ENCODE data around the gene MYCN. TPM values are rescaled to one million over a fixed set of nuclear protein-coding genes. Genes with fewer than 3 reads are reported as not detected.

MYCN gene
- polyA plus RNA-seq, 3 donors, result not detected

DNA sequence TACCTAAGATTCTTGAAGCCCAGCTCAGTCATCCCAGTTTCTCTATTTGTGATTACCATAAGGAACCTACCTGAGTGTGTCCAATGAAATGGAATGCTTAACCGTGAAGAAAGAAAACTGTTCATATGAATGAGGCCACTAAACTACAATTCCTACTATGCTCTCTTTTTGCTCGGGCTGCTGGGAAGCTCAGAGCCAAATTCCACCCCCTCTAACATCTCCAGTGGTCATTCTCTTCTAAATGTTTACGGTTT is 8.3 kb downstream of the MYCN start:
- no peak for DNase-seq
- H3K9me3 Mint-ChIP-seq, result peaks cover 0 to 2% (median 0%) of the 10 kb centered on the region in 7 donors
- H3K4me1 Mint-ChIP-seq, result peaks cover 6% of the 10 kb centered on the region
- WGBS (ENCODE audit: insufficient coverage), result 100% methylated on average over 1 of the region's 3 CpGs
- no peak overlapping the region for H3K27ac Mint-ChIP-seq
- peaks cover 11 to 16% of the 10 kb centered on the region in 2 donors for H3K27me3 ChIP-seq (ENCODE audit: control insufficient read depth in 2 of 2, insufficient read depth in 2 of 2, low read length in 2 of 2)
- H2AFZ ChIP-seq (ENCODE audit: insufficient read depth, low read depth, low read length, poor library complexity, severe bottlenecking), result no peak overlapping the region
- H3K79me2 ChIP-seq (ENCODE audit: insufficient read depth, low read length), result no peaks in the 10 kb centered on the region
- no peak overlapping the region for H3K9ac ChIP-seq (ENCODE audit: insufficient read depth, low read length, poor library complexity, severe bottlenecking)
- H3K36me3 ChIP-seq (replicated peaks in 1 of 2; ENCODE audit: control insufficient read depth in 1 of 2, insufficient read depth in 2 of 2, low read length in 2 of 2), result no peaks in the 10 kb centered on the region
- H3K27ac ChIP-seq (ENCODE audit: low read depth in 1 of 2, low read length in 2 of 2), result no peak overlapping the region
- no peak overlapping the region for H3K4me3 Mint-ChIP-seq
- H3K36me3 Mint-ChIP-seq, result no peaks in the 10 kb centered on the region
- H3K9me3 ChIP-seq (replicated peaks in 1 of 2; ENCODE audit: control insufficient read depth in 1 of 2, insufficient read depth in 1 of 2, low read length in 2 of 2), result peaks cover 0 to 3% of the 10 kb centered on the region in 2 donors
- no peak for TF ChIP-seq CTCF (IDR thresholded peaks at IDR 0.05)
- H3K4me3 ChIP-seq (replicated peaks in 1 of 3; ENCODE audit: low read depth in 2 of 3, low read length in 3 of 3), result no peak overlapping the region
- no peak overlapping the region for H3K4me2 ChIP-seq (replicated peaks; ENCODE audit: extremely low read depth, low read length, poor library complexity, severe bottlenecking)
- intact Hi-C loops (cut with micrococcal nuclease), result no loop called here
- peaks cover 22 to 29% (median 24%) of the 10 kb centered on the region in 3 donors for H3K27me3 Mint-ChIP-seq (ENCODE audit: low read depth in 3 of 3)
- H3K4me1 ChIP-seq (ENCODE audit: control insufficient read depth in 1 of 2, insufficient read depth in 2 of 2, low read length in 2 of 2), result no peaks in the 10 kb centered on the region
- H4K20me1 ChIP-seq (ENCODE audit: insufficient read depth, low read length), result no peaks in the 10 kb centered on the region

- 90% methylated on average over 6 of the region's 6 CpGs for WGBS (ENCODE audit: insufficient coverage)
- no peaks in the 10 kb centered on the region for H4K20me1 ChIP-seq (ENCODE audit: insufficient read depth, low read length)
- peaks cover 0 to 2% (median 0%) of the 10 kb centered on the region in 7 donors for H3K9me3 Mint-ChIP-seq
Measured at GRCh38 chr2:15949126-15949525, 8.8 kb downstream of the MYCN start.

More at GRCh38 chr2:15949126-15949525, 8.8 kb downstream of the MYCN start:
- H3K4me3 Mint-ChIP-seq, result no peak overlapping the region
- DNase-seq, result no peak
- intact Hi-C loops (cut with micrococcal nuclease), result no loop called here
- Histone ChIP-seq H3K4me3 (replicated peaks in 1 of 3; ENCODE audit: low read depth in 2 of 3, low read length in 3 of 3) (no peak overlapping the region), H3K4me2 (replicated peaks; ENCODE audit: extremely low read depth, low read length, poor library complexity, severe bottlenecking) (no peak overlapping the region), H2AFZ (ENCODE audit: insufficient read depth, low read depth, low read length, poor library complexity, severe bottlenecking) (no peak overlapping the region), H3K36me3 (replicated peaks in 1 of 2; ENCODE audit: control insufficient read depth in 1 of 2, insufficient read depth in 2 of 2, low read length in 2 of 2) (no peaks in the 10 kb centered on the region), H3K79me2 (ENCODE audit: insufficient read depth, low read length) (no peaks in the 10 kb centered on the region), H3K9ac (ENCODE audit: insufficient read depth, low read length, poor library complexity, severe bottlenecking) (no peak overlapping the region), H3K27ac (ENCODE audit: low read depth in 1 of 2, low read length in 2 of 2) (no peak overlapping the region), H3K9me3 (replicated peaks in 1 of 2; ENCODE audit: control insufficient read depth in 1 of 2, insufficient read depth in 1 of 2, low read length in 2 of 2) (no peaks in the 10 kb centered on the region), H3K27me3 (ENCODE audit: control insufficient read depth in 2 of 2, insufficient read depth in 2 of 2, low read length in 2 of 2) (peaks cover 6 to 11% of the 10 kb centered on the region in 2 donors), H3K4me1 (ENCODE audit: control insufficient read depth in 1 of 2, insufficient read depth in 2 of 2, low read length in 2 of 2) (no peaks in the 10 kb centered on the region)
- peaks cover 17 to 24% (median 20%) of the 10 kb centered on the region in 3 donors for H3K27me3 Mint-ChIP-seq (ENCODE audit: low read depth in 3 of 3)
- H3K4me1 Mint-ChIP-seq, result peaks cover under 1% of the 10 kb centered on the region
- H3K36me3 Mint-ChIP-seq, result no peaks in the 10 kb centered on the region
- no peak for TF ChIP-seq CTCF (IDR thresholded peaks at IDR 0.05)
- H3K27ac Mint-ChIP-seq, result no peak overlapping the region

Data from CD14-positive monocyte (primary cell).